GM23338 (cell line): ENCODE data around the gene RTKN2. TPM values are rescaled to one million over a fixed set of nuclear protein-coding genes. Genes with fewer than 3 reads are reported as not detected.

ENCODE experiments used
- ATAC-seq: fragments of 200-7000 bp; cut with Tn5 transposase; 3 replicates; pipeline ENCODE4 v1.9.1; 2020
- DNase-seq: peaks from one replicate; pipeline ENCODE4 v3.0.0-alpha.2; 2015; ENCODE audit warnings: low spot score
- H2AFZ ChIP-seq: fragments of 200-600 bp; sonication (generic); 2 replicates; pipeline ENCODE4 v1.8.0; 2016; ENCODE audit warnings: antibody characterized with exemption, mild to moderate bottlenecking, moderate library complexity
- H3F3A ChIP-seq: fragments of 200-600 bp; sonication (generic); replicated peaks from 2 replicates; pipeline ENCODE4 v1.8.0; 2017; ENCODE audit warnings: antibody characterized with exemption, mixed run types, low read depth
- H3K27ac ChIP-seq: fragments of 200-600 bp; sonication (generic); 2 replicates; pipeline ENCODE4 v1.6.1; 2016; ENCODE audit warnings: low read depth
- H3K27me3 ChIP-seq: fragments of 200-600 bp; sonication (generic); 2 replicates; pipeline ENCODE4 v1.8.0; 2016; ENCODE audit warnings: mild to moderate bottlenecking, mixed run types, moderate library complexity; ENCODE audit not compliant: insufficient read depth
- H3K36me3 ChIP-seq: fragments of 200-600 bp; sonication (generic); 2 replicates; pipeline ENCODE4 v1.8.0; 2016; ENCODE audit warnings: mild to moderate bottlenecking; ENCODE audit not compliant: insufficient read depth
- H3K4me1 ChIP-seq: fragments of 200-600 bp; sonication (generic); 2 replicates; pipeline ENCODE4 v1.8.0; 2016; ENCODE audit warnings: mild to moderate bottlenecking, moderate library complexity; ENCODE audit not compliant: insufficient read depth
- H3K4me2 ChIP-seq: fragments of 200-600 bp; sonication (generic); 2 replicates; pipeline ENCODE4 v1.7.1; 2017; ENCODE audit warnings: mixed run types
- H3K4me3 ChIP-seq: fragments of 200-600 bp; sonication (generic); 2 replicates; pipeline ENCODE4 v1.6.1; 2016; ENCODE audit warnings: mixed run types
- H3K79me2 ChIP-seq: fragments of 200-600 bp; sonication (generic); replicated peaks from 2 replicates; pipeline ENCODE4 v1.8.0; 2017; ENCODE audit warnings: mild to moderate bottlenecking; ENCODE audit not compliant: insufficient read depth
- H3K9me2 ChIP-seq: fragments of 200-600 bp; sonication (generic); 2 replicates; pipeline ENCODE4 v1.8.0; 2017; ENCODE audit not compliant: insufficient read depth
- H4K20me1 ChIP-seq: fragments of 200-600 bp; sonication (generic); replicated peaks from 2 replicates; pipeline ENCODE4 v1.8.0; 2017; ENCODE audit warnings: mild to moderate bottlenecking; ENCODE audit not compliant: insufficient read depth
- H3K27ac Mint-ChIP-seq: 2 replicates; pipeline ENCODE4 v1.8.0; 2020; ENCODE audit warnings: inconsistent platforms, mild to moderate bottlenecking, moderate library complexity, mixed read lengths
- H3K27me3 Mint-ChIP-seq: 3 replicates; pipeline ENCODE4 v1.8.0; 2022; ENCODE audit warnings: low read depth, mild to moderate bottlenecking, moderate library complexity, mixed read lengths, inconsistent platforms; ENCODE audit not compliant: insufficient read depth, poor library complexity
- H3K36me3 Mint-ChIP-seq: 3 replicates; pipeline ENCODE4 v1.8.0; 2021; ENCODE audit warnings: low read depth, mild to moderate bottlenecking, inconsistent platforms, moderate library complexity, mixed read lengths
- H3K4me1 Mint-ChIP-seq: 3 replicates; pipeline ENCODE4 v1.8.0; 2020; ENCODE audit warnings: mild to moderate bottlenecking, inconsistent platforms, mixed read lengths
- H3K4me3 Mint-ChIP-seq: 3 replicates; pipeline ENCODE4 v1.8.0; 2021; ENCODE audit warnings: moderate library complexity, mild to moderate bottlenecking, inconsistent platforms, mixed read lengths
- H3K9me3 Mint-ChIP-seq: 3 replicates; pipeline ENCODE4 v1.8.0; 2020; ENCODE audit warnings: moderate library complexity, mild to moderate bottlenecking, inconsistent platforms, mixed read lengths
- CREB1 ChIP-seq: fragments of 250-450 bp; sonication (Bioruptor Pico); IDR thresholded peaks from 2 replicates; pipeline ENCODE4 v1.5.0; 2020; ENCODE audit warnings: low read depth, mild to moderate bottlenecking, moderate library complexity
- ETS1 ChIP-seq: IDR thresholded peaks from 2 replicates; pipeline ENCODE4 v1.6.1; 2016; ENCODE audit warnings: antibody characterized with exemption
- EZH2 ChIP-seq: fragments of 200-600 bp; sonication (generic); IDR thresholded peaks from one replicate; pipeline ENCODE4 v1.8.0; 2017; ENCODE audit warnings: antibody characterized with exemption, mild to moderate bottlenecking, low read depth; ENCODE audit not compliant: unreplicated experiment
- EZH2phosphoT487 ChIP-seq: fragments of 200-600 bp; sonication (generic); IDR thresholded peaks from one replicate; pipeline ENCODE4 v1.8.1; 2018; ENCODE audit warnings: antibody characterized with exemption; ENCODE audit not compliant: unreplicated experiment
- JUNB ChIP-seq: IDR thresholded peaks from one replicate; pipeline ENCODE4 v1.6.1; 2016; ENCODE audit warnings: antibody characterized with exemption; ENCODE audit not compliant: unreplicated experiment
- NANOG ChIP-seq: IDR thresholded peaks from 2 replicates; pipeline ENCODE4 v1.6.1; 2016; ENCODE audit warnings: antibody characterized with exemption, borderline replicate concordance
- POLR2AphosphoS5 ChIP-seq: IDR thresholded peaks from 2 replicates; pipeline ENCODE4 v1.6.1; 2016; ENCODE audit warnings: antibody characterized with exemption, low read depth
- REST ChIP-seq: IDR thresholded peaks from one replicate; pipeline ENCODE4 v1.6.1; 2018; ENCODE audit warnings: antibody characterized with exemption; ENCODE audit not compliant: unreplicated experiment
- STAT1 ChIP-seq: IDR thresholded peaks from one replicate; pipeline ENCODE4 v1.6.1; 2016; ENCODE audit warnings: antibody characterized with exemption; ENCODE audit not compliant: unreplicated experiment
- ZNF331 ChIP-seq: fragments of 250-450 bp; sonication (Bioruptor Pico); IDR thresholded peaks from 2 replicates; pipeline ENCODE4 v1.5.0; 2020; ENCODE audit warnings: low read depth, mild to moderate bottlenecking, moderate library complexity
- polyA plus RNA-seq: library from polyadenylated mRNA; unstranded; fragments of >200 nt; fragmentation: Nextera tagmentation; extraction: Ambion mirVana; gene quantifications from 2 replicates; pipeline ENCODE4 v1.2.1, GENCODE V29; 2016
- total RNA-seq: library from RNA; depleted of rRNA; stranded (reverse); fragments of >200 nt; shearing (Covaris generic); gene quantifications from 2 replicates; pipeline ENCODE4 v1.2.3, GENCODE V29; 2014
- TF ChIP-seq, protein P1 (sequence below), 2 experiments: fragments of 200-600 bp in 1 of 2; sonication (generic) in 1 of 2; conservative IDR thresholded peaks; 2 replicates each; pipeline versions ENCODE4 v1.5.1 to v1.6.1; 2016 to 2017; ENCODE audit warnings: antibody characterized with exemption in 2 of 2, low read depth in 2 of 2, mild to moderate bottlenecking in 2 of 2, moderate library complexity in 1 of 2

RTKN2 gene
- total and polyA plus RNA-seq, 2 experiments from 2014 or later = 15.3 to 23.6 TPM

DNA sequence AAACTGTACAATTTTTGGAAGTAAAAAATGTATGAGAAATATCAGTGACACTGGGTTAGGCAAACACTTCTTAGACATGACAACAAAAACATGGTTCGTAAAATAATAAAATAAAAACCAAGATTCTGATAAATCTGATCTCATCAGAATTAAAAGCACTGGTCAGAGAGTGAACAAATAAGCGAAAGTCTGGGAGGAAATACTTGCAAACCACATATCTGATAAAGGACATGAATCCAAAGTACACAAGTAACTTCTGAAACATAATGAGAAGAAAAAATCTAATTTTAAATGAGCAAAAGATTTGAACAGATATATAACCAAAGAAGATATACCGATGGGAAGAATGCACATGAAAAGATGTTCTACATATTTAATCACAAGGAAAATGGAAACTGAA, 91.5 kb downstream of the RTKN2 start:
- no peak overlapping the region for H3K27ac Mint-ChIP-seq

More for the DNA sequence above, 91.5 kb downstream of the RTKN2 start:
- no peak overlapping the region for H3K27ac ChIP-seq
- Mint-ChIP-seq H3K4me1 (no peaks in the 10 kb centered on the region), H3K9me3 (peaks cover 14% of the 10 kb centered on the region), H3K4me3 (no peak overlapping the region), H3K27me3 (no peaks in the 10 kb centered on the region), H3K36me3 (peaks cover 10% of the 10 kb centered on the region; the same call in 2 of the 3 replicates)
- no peak overlapping the region for H2AFZ ChIP-seq
- H3F3A ChIP-seq = no peaks in the 10 kb centered on the region
- no peaks in the 10 kb centered on the region for H3K4me1 ChIP-seq
- H3K79me2 ChIP-seq = no peaks in the 10 kb centered on the region
- H3K4me2 ChIP-seq = no peak overlapping the region
- no peaks in the 10 kb centered on the region for H3K27me3 ChIP-seq
- no peak for ATAC-seq
- no peaks in the 10 kb centered on the region for H3K36me3 ChIP-seq
- no peak for TF ChIP-seq EZH2
- no peak for TF ChIP-seq ZNF331 (CRISPR knock-in tag)
- no peak for TF ChIP-seq ETS1
- no peak for TF ChIP-seq POLR2AphosphoS5
- no peak for TF ChIP-seq REST
- TF ChIP-seq NANOG = no peak
- no peak for TF ChIP-seq JUNB
- TF ChIP-seq, protein P1, sequence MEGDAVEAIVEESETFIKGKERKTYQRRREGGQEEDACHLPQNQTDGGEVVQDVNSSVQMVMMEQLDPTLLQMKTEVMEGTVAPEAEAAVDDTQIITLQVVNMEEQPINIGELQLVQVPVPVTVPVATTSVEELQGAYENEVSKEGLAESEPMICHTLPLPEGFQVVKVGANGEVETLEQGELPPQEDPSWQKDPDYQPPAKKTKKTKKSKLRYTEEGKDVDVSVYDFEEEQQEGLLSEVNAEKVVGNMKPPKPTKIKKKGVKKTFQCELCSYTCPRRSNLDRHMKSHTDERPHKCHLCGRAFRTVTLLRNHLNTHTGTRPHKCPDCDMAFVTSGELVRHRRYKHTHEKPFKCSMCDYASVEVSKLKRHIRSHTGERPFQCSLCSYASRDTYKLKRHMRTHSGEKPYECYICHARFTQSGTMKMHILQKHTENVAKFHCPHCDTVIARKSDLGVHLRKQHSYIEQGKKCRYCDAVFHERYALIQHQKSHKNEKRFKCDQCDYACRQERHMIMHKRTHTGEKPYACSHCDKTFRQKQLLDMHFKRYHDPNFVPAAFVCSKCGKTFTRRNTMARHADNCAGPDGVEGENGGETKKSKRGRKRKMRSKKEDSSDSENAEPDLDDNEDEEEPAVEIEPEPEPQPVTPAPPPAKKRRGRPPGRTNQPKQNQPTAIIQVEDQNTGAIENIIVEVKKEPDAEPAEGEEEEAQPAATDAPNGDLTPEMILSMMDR (conservative IDR thresholded peaks at IDR 0.05; ENCODE audit: low read depth in 2 of 2) = no peak
- TF ChIP-seq CREB1 (CRISPR knock-in tag) = no peak
- no peak for TF ChIP-seq STAT1
- no peak for TF ChIP-seq EZH2phosphoT487
- no peaks in the 10 kb centered on the region for H4K20me1 ChIP-seq
- H3K9me2 ChIP-seq = no peaks in the 10 kb centered on the region; the same call in 1 of the 2 replicates
- DNase-seq = no peak
- H3K4me3 ChIP-seq = no peak overlapping the region
